IMR-90 (cell line): ENCODE results near the gene BMP7. TPM values are rescaled to one million over a fixed set of nuclear protein-coding genes. Genes with fewer than 3 reads are reported as not detected.

ENCODE experiments used
- ATAC-seq: fragments of 200-7000 bp; cut with Tn5 transposase; 2 replicates; pipeline ENCODE4 v1.9.1; 2020; ENCODE audit warnings: low read depth, mild to moderate bottlenecking, moderate library complexity
- BruUV-seq: library from RNA; stranded (reverse); fragments of 400-500 nt; replicated peaks from 2 replicates; lab custom pipeline; 2021; lab: Mats Ljungman, UMichigan
- CTCF ChIA-PET: fragments of 300-600 bp; formaldehyde crosslinking; extraction: SDS; loops from one replicate; lab custom pipeline; 2021; ENCODE audit warnings: antibody characterized with exemption; lab: Yijun Ruan, JAX
- POLR2A ChIA-PET: fragments of 300-600 bp; sonication (Branson Sonifier 250); formaldehyde crosslinking; loops from one replicate; lab custom pipeline; 2022; ENCODE audit warnings: antibody characterized with exemption; ENCODE audit not compliant: unreplicated experiment; lab: Charles Lee
- DNase-seq: peaks from one replicate; pipeline ENCODE4 v3.0.0; 2013
- H2AFZ ChIP-seq: replicated peaks from 2 replicates; pipeline ENCODE3; 2013; ENCODE audit warnings: low read length, mild to moderate bottlenecking; ENCODE audit not compliant: poor library complexity
- H2AK5ac ChIP-seq: 2 replicates; pipeline ENCODE4 v1.6.1; 2013; ENCODE audit warnings: low read depth, low read length, inconsistent platforms
- H2AK9ac ChIP-seq: replicated peaks from 2 replicates; pipeline ENCODE3; 2013; ENCODE audit warnings: mild to moderate bottlenecking, low read depth, low read length, moderate library complexity; ENCODE audit not compliant: poor library complexity
- H2BK120ac ChIP-seq: 2 replicates; pipeline ENCODE4 v1.6.1; 2013; ENCODE audit warnings: low read depth, low read length, inconsistent platforms
- H2BK15ac ChIP-seq: 3 replicates; pipeline ENCODE4 v1.6.1; 2013; ENCODE audit warnings: low read depth, low read length, inconsistent platforms
- H2BK20ac ChIP-seq: 2 replicates; pipeline ENCODE4 v1.6.1; 2013; ENCODE audit warnings: low read depth, mild to moderate bottlenecking, inconsistent platforms, low read length, moderate library complexity
- H2BK5ac ChIP-seq: 2 replicates; pipeline ENCODE4 v1.6.1; 2013; ENCODE audit warnings: mild to moderate bottlenecking, low read depth, low read length, inconsistent platforms; ENCODE audit not compliant: poor library complexity, severe bottlenecking
- H3K14ac ChIP-seq: replicated peaks from 2 replicates; pipeline ENCODE4 v1.6.1; 2013; ENCODE audit warnings: low read depth, low read length, inconsistent platforms
- H3K18ac ChIP-seq: 2 replicates; pipeline ENCODE4 v1.6.1; 2013; ENCODE audit warnings: low read depth, low read length, control low read depth
- H3K23ac ChIP-seq: 2 replicates; pipeline ENCODE4 v1.6.1; 2013; ENCODE audit warnings: low read depth, low read length, inconsistent platforms
- H3K27ac ChIP-seq: 2 replicates; pipeline ENCODE4 v1.5.1; 2013; ENCODE audit warnings: mild to moderate bottlenecking, control low read depth, low read length; ENCODE audit not compliant: insufficient read depth
- H3K27me3 ChIP-seq: 2 replicates; pipeline ENCODE4 v1.6.1; 2013; ENCODE audit warnings: low read length; ENCODE audit not compliant: control insufficient read depth, insufficient read depth
- H3K36me3 ChIP-seq: 2 replicates; pipeline ENCODE4 v1.6.1; 2013; ENCODE audit warnings: low read length, mixed read lengths; ENCODE audit not compliant: control insufficient read depth, insufficient read depth
- H3K4ac ChIP-seq: 2 replicates; pipeline ENCODE4 v1.6.1; 2013; ENCODE audit warnings: low read depth, low read length, inconsistent platforms
- H3K4me1 ChIP-seq: 2 replicates; pipeline ENCODE4 v1.6.1; 2013; ENCODE audit warnings: low read length, mixed read lengths; ENCODE audit not compliant: control insufficient read depth, insufficient read depth
- H3K4me2 ChIP-seq: 2 replicates; pipeline ENCODE4 v1.6.1; 2013; ENCODE audit warnings: low read depth, mild to moderate bottlenecking, control low read depth, low read length, moderate library complexity
- H3K4me3 ChIP-seq: 2 replicates; pipeline ENCODE4 v1.5.1; 2013; ENCODE audit warnings: low read depth, mild to moderate bottlenecking, control low read depth, low read length, moderate library complexity; ENCODE audit not compliant: insufficient read depth
- H3K56ac ChIP-seq: 2 replicates; pipeline ENCODE4 v1.6.1; 2013; ENCODE audit warnings: low read length, inconsistent platforms; ENCODE audit not compliant: insufficient read depth; ENCODE audit errors: extremely low read depth
- H3K79me1 ChIP-seq, 2 experiments: 2 replicates each; pipeline ENCODE4 v1.6.1; 2013; ENCODE audit warnings: low read length in 2 of 2, inconsistent platforms in 1 of 2, low read depth in 1 of 2
- H3K9ac ChIP-seq: 2 replicates; pipeline ENCODE4 v1.6.1; 2013; ENCODE audit warnings: low read depth, low read length, control low read depth
- H3K9me1 ChIP-seq: 2 replicates; pipeline ENCODE4 v1.6.1; 2013; ENCODE audit warnings: low read length, inconsistent platforms; ENCODE audit not compliant: insufficient read depth
- H3K9me3 ChIP-seq: 2 replicates; pipeline ENCODE4 v1.6.1; 2013; ENCODE audit warnings: low read length; ENCODE audit not compliant: control insufficient read depth, insufficient read depth
- H4K20me1 ChIP-seq: 2 replicates; pipeline ENCODE4 v1.6.1; 2013; ENCODE audit warnings: low read length, inconsistent platforms; ENCODE audit not compliant: insufficient read depth
- H4K5ac ChIP-seq: 2 replicates; pipeline ENCODE4 v1.6.1; 2013; ENCODE audit warnings: mild to moderate bottlenecking, low read depth, low read length, control low read depth
- H4K8ac ChIP-seq, 2 experiments: 2 replicates each; pipeline ENCODE4 v1.6.1; 2013; ENCODE audit warnings: low read depth in 2 of 2, low read length in 2 of 2, control low read depth in 1 of 2, inconsistent platforms in 1 of 2
- H4K91ac ChIP-seq: 2 replicates; pipeline ENCODE4 v1.6.1; 2013; ENCODE audit warnings: low read depth, low read length, inconsistent platforms; ENCODE audit not compliant: insufficient read depth
- FOS ChIP-seq: fragments of 150-350 bp; IDR thresholded peaks from 2 replicates; pipeline ENCODE4 v1.6.1; 2016; ENCODE audit warnings: low read depth, low read length
- MAZ ChIP-seq: IDR thresholded peaks from 2 replicates; pipeline ENCODE4 v1.6.1; 2012; ENCODE audit warnings: low read depth, mild to moderate bottlenecking, low read length, improper control_type of control experiment, moderate library complexity, borderline replicate concordance
- MXI1 ChIP-seq: IDR thresholded peaks from 2 replicates; pipeline ENCODE4 v1.6.1; 2012; ENCODE audit warnings: low read depth, mild to moderate bottlenecking, low read length, moderate library complexity, borderline replicate concordance
- RAD21 ChIP-seq: IDR thresholded peaks from 2 replicates; pipeline ENCODE4 v1.6.1; 2012; ENCODE audit warnings: low read length, improper control_type of control experiment
- WGBS, 2 experiments: methylation state at CpG; one replicate each; pipeline versions ENCODE4 v1.1.5 to v1.1.7; 2013; ENCODE audit warnings: missing lambda C conversion rate in 2 of 2; ENCODE audit not compliant: insufficient read length in 1 of 2; ENCODE audit errors: extremely low coverage in 2 of 2; 5-methylcytosine and 5-hydroxymethylcytosine counted together
- dilution Hi-C: fragments of 300-500 bp; cut with HindIII; formaldehyde crosslinking; loops from one replicate; pipeline ENCODE4 v1.14.3; 2018; ENCODE audit warnings: low sequenced_read_pairs; ENCODE audit not compliant: unreplicated experiment
- in situ Hi-C: fragments of 300-500 bp; cut with MboI; formaldehyde crosslinking; loops from 3 replicates; pipeline ENCODE4 v1.14.3; 2019; ENCODE audit warnings: low sequenced_read_pairs, inconsistent platforms, mixed read lengths
- intact Hi-C: fragments of 100-400 bp; cut with micrococcal nuclease; formaldehyde crosslinking; loops from 2 replicates; pipeline ENCODE4 v1.10.0; 2022
- polyA plus RNA-seq, 3 experiments: library from polyadenylated mRNA; depleted of rRNA; stranded (reverse); fragments of >200 nt; gene quantifications; 2 replicates each; pipeline ENCODE4 v1.2.3, GENCODE V29; 2012; ENCODE audit warnings: low replicate concordance in 1 of 3
- total RNA-seq: library from RNA; depleted of rRNA; stranded (reverse); fragments of >200 nt; gene quantifications from 2 replicates; pipeline ENCODE4 v1.2.3, GENCODE V29; 2012

BMP7 gene
- total and polyA plus RNA-seq, 2 of the 4 experiments (the other 2 are of a cell fraction) = not detected

- no peak overlapping the region for H4K5ac ChIP-seq
- no peak overlapping the region for H2BK15ac ChIP-seq
- H3K27ac ChIP-seq = no peak overlapping the region
- intact Hi-C loops = no loop called here
- H4K8ac ChIP-seq = no peak overlapping the region
- no peak for DNase-seq
- no peak overlapping the region for H4K91ac ChIP-seq
- BruUV-seq = no TSS peak
- no peaks in the 10 kb centered on the region for H4K20me1 ChIP-seq
- no peak overlapping the region for H3K23ac ChIP-seq
- WGBS, 2 experiments = 67% methylated on average over 11 of the region's 15 CpGs; no CpG with 5 or more reads in 1 of the 2 experiments
- CTCF ChIA-PET = no interaction called here
- H3K36me3 ChIP-seq = no peaks in the 10 kb centered on the region
- dilution Hi-C loops = no loop called here
- no peak overlapping the region for H3K9ac ChIP-seq
- no peaks in the 10 kb centered on the region for H3K4me1 ChIP-seq
- no peak overlapping the region for H3K18ac ChIP-seq
- H2BK20ac ChIP-seq = no peak overlapping the region
- H3K4ac ChIP-seq = no peak overlapping the region
- H3K9me1 ChIP-seq = no peaks in the 10 kb centered on the region
- H3K79me1 ChIP-seq = no peaks in the 10 kb centered on the region
- no peak overlapping the region for H3K14ac ChIP-seq
- no peak overlapping the region for H2BK120ac ChIP-seq
- H3K56ac ChIP-seq = no peak overlapping the region
- no peak overlapping the region for H2AFZ ChIP-seq
- no peak for ATAC-seq
- H2AK5ac ChIP-seq = no peak overlapping the region
- TF ChIP-seq MAZ (no peak), FOS (no peak), MXI1 (no peak), RAD21 (no peak)
- H2BK5ac ChIP-seq = no peak overlapping the region
- in situ Hi-C loops = no loop called here
- peaks cover 4% of the 10 kb centered on the region; the same call in 1 of the 2 replicates for H3K9me3 ChIP-seq
- H3K27me3 ChIP-seq = no peaks in the 10 kb centered on the region
- H3K4me2 ChIP-seq = no peak overlapping the region
- no peak overlapping the region for H2AK9ac ChIP-seq
- no peak overlapping the region for H3K4me3 ChIP-seq
- POLR2A ChIA-PET = no interaction called here
Measured at GRCh38 chr20:57128044-57128757, 138.2 kb downstream of the BMP7 start.
